ENCODE results near the gene MCAM.

Gene MCAM

GRCh38 chr11:119335091-119335654 lies 18.2 kb upstream of the MCAM start:
- TF ChIP-seq BACH2 (CRISPR knock-in tag; IDR thresholded peaks at IDR 0.05; ENCODE audit: borderline replicate concordance) (no peak), ISL1 (CRISPR knock-in tag; IDR thresholded peaks at IDR 0.05) (no peak), SNAI2 (CRISPR knock-in tag; IDR thresholded peaks at IDR 0.05) (no peak), TCF4 (CRISPR knock-in tag; IDR thresholded peaks at IDR 0.05; ENCODE audit: borderline replicate concordance) (no peak), GLIS3 (CRISPR knock-in tag; IDR thresholded peaks at IDR 0.05) (no peak), ZFP3 (CRISPR knock-in tag; IDR thresholded peaks at IDR 0.05) (no peak), ZNF70 (CRISPR knock-in tag; IDR thresholded peaks at IDR 0.05) (no peak), CSRNP3 (CRISPR knock-in tag; IDR thresholded peaks at IDR 0.05) (no peak), ZC3H10 (CRISPR knock-in tag; IDR thresholded peaks at IDR 0.05) (no peak), ARNTL (CRISPR knock-in tag; IDR thresholded peaks at IDR 0.05; ENCODE audit: borderline replicate concordance, low read depth) (no peak), ZFP30 (CRISPR knock-in tag; IDR thresholded peaks at IDR 0.05) (no peak), TSHZ2 (CRISPR knock-in tag; IDR thresholded peaks at IDR 0.05) (no peak), OSR1 (CRISPR knock-in tag; IDR thresholded peaks at IDR 0.05) (no peak), CSDC2 (CRISPR knock-in tag; IDR thresholded peaks at IDR 0.05) (no peak), ZNF8 (CRISPR knock-in tag; IDR thresholded peaks at IDR 0.05) (no peak), CREB5 (CRISPR knock-in tag; IDR thresholded peaks at IDR 0.05; ENCODE audit: low read depth) (no peak), ESRRG (CRISPR knock-in tag; IDR thresholded peaks at IDR 0.05) (no peak), PPARA (CRISPR knock-in tag; IDR thresholded peaks at IDR 0.05; ENCODE audit: borderline replicate concordance) (no peak)

GRCh38 chr11:119334174-119334930 lies 17.4 kb upstream of the MCAM start, which contains the start of gene RNF26:
Gene RNF26, plus strand, starts transcription at chr11:119334527. Its CDS starts 596 bp downstream, at chr11:119335123.
- peak; percentile 84 for ATAC-seq
- no peak for TF ChIP-seq ZNF565 (CRISPR knock-in tag; conservative IDR thresholded peaks at IDR 0.05; ENCODE audit: low read depth)
- TF ChIP-seq CREB5 (CRISPR knock-in tag; IDR thresholded peaks at IDR 0.05; ENCODE audit: low read depth): no peak
- TF ChIP-seq POU6F1 (CRISPR knock-in tag; IDR thresholded peaks at IDR 0.05; ENCODE audit: borderline replicate concordance, low read depth): no peak
- TF ChIP-seq BACH2 (CRISPR knock-in tag; IDR thresholded peaks at IDR 0.05; ENCODE audit: borderline replicate concordance): no peak
- TF ChIP-seq TCF4 (CRISPR knock-in tag; IDR thresholded peaks at IDR 0.05; ENCODE audit: borderline replicate concordance): no peak
- TF ChIP-seq TSHZ2 (CRISPR knock-in tag; IDR thresholded peaks at IDR 0.05): no peak
- TF ChIP-seq ZC3H10 (CRISPR knock-in tag; IDR thresholded peaks at IDR 0.05): no peak
- no peak for TF ChIP-seq TOX (CRISPR knock-in tag; IDR thresholded peaks at IDR 0.05; ENCODE audit: borderline replicate concordance)
- no peak for TF ChIP-seq PATZ1 (CRISPR knock-in tag; IDR thresholded peaks at IDR 0.05; ENCODE audit: borderline replicate concordance)
- no peak for TF ChIP-seq SNAI2 (CRISPR knock-in tag; IDR thresholded peaks at IDR 0.05)
- TF ChIP-seq ESRRG (CRISPR knock-in tag; IDR thresholded peaks at IDR 0.05): no peak

More at GRCh38 chr11:119335091-119335654, 18.2 kb upstream of the MCAM start:
- ATAC-seq: no peak

Data from SK-N-SH treated with all-trans-retinoic acid at 6 μM for 48 hours (cell line).